HepG2 (cell line): ENCODE measurements around the gene ZNF451. TPM values are rescaled to one million over a fixed set of nuclear protein-coding genes. Genes with fewer than 3 reads are reported as not detected.

Experiments used
- ATAC-seq: fragments of 200-7000 bp; cut with Tn5 transposase; 3 replicates; pipeline ENCODE4 v1.9.1; 2020; ENCODE audit warnings: mild to moderate bottlenecking, moderate library complexity
- BruUV-seq: library from RNA; stranded (reverse); fragments of 400-500 nt; replicated peaks from 2 replicates; lab custom pipeline; 2021; lab: Mats Ljungman, UMichigan
- CTCF ChIA-PET: fragments of 300-600 bp; formaldehyde crosslinking; extraction: SDS; loops from one replicate; lab custom pipeline; 2021; ENCODE audit warnings: low total read pairs, inconsistent platforms, low intra/inter-chr PET ratio; lab: Yijun Ruan, JAX
- POLR2A ChIA-PET: fragments of 350-600 bp; sonication (Branson Sonifier 250); formaldehyde crosslinking; loops from one replicate; lab custom pipeline; 2020; ENCODE audit warnings: antibody characterized with exemption, inconsistent platforms; lab: Yijun Ruan, JAX
- DNase-seq: peaks from one replicate; pipeline ENCODE4 v3.0.0-alpha.2; 2015; ENCODE audit warnings: low spot score
- FAIRE-seq: peaks from 3 replicates; lab custom pipeline; 2011; peaks lifted over from hg19 to GRCh38; lab: Jason Lieb, UNC
- H2AFZ ChIP-seq: one replicate; pipeline ENCODE4 v1.6.1; 2011; ENCODE audit warnings: low read length, inconsistent platforms
- H3K27ac ChIP-seq: fragments of 300-600 bp; 3 replicates; pipeline ENCODE4 v1.8.0; 2011; ENCODE audit warnings: mixed run types, mild to moderate bottlenecking, mixed read lengths, low read length, inconsistent platforms; ENCODE audit not compliant: insufficient read depth; ENCODE audit errors: extremely low read length
- H3K27me3 ChIP-seq, 2 experiments: fragments of 200-600 bp in 1 of 2; 2 replicates in 1 of 2; 3 replicates in 1 of 2; pipeline versions ENCODE4 v1.6.0 to v1.8.0; 2011; ENCODE audit warnings: low read length in 2 of 2, mild to moderate bottlenecking in 2 of 2, moderate library complexity in 2 of 2, inconsistent platforms in 1 of 2; ENCODE audit not compliant: insufficient read depth in 2 of 2, control insufficient read depth in 1 of 2
- H3K36me3 ChIP-seq, 2 experiments: fragments of 200-600 bp in 1 of 2; replicated peaks in 1 of 2; 2 replicates in 1 of 2; 3 replicates in 1 of 2; pipeline versions ENCODE4 v1.5.1 to v1.8.0; 2011; ENCODE audit warnings: low read length in 2 of 2, inconsistent platforms in 1 of 2; ENCODE audit not compliant: insufficient read depth in 2 of 2, control insufficient read depth in 1 of 2
- H3K4me1 ChIP-seq: 2 replicates; pipeline ENCODE4 v1.5.1; 2012; ENCODE audit warnings: low read length, inconsistent platforms; ENCODE audit not compliant: insufficient read depth
- H3K4me2 ChIP-seq: 2 replicates; pipeline ENCODE4 v1.6.0; 2011; ENCODE audit warnings: low read depth, low read length, inconsistent platforms
- H3K4me3 ChIP-seq, 3 experiments: fragments of 200-600 bp in 1 of 3; sonication (generic), shearing (Covaris generic) in 1 of 3; replicated peaks in 1 of 3; 2 replicates each; pipeline ENCODE4 v1.5.1; 2011 to 2016; ENCODE audit warnings: low read length in 3 of 3, inconsistent platforms in 2 of 3, low read depth in 2 of 3, mild to moderate bottlenecking in 2 of 3, control low read depth in 1 of 3, mixed read lengths in 1 of 3; ENCODE audit not compliant: insufficient read depth in 1 of 3
- H3K79me2 ChIP-seq: one replicate; pipeline ENCODE4 v1.6.1; 2011; ENCODE audit warnings: low read length, inconsistent platforms; ENCODE audit not compliant: insufficient read depth
- H3K9ac ChIP-seq: 2 replicates; pipeline ENCODE4 v1.6.0; 2011; ENCODE audit warnings: mild to moderate bottlenecking, low read depth, low read length, inconsistent platforms; ENCODE audit not compliant: insufficient read depth
- H3K9me3 ChIP-seq: 2 replicates; pipeline ENCODE4 v1.5.1; 2012; ENCODE audit warnings: mild to moderate bottlenecking, low read length
- H4K20me1 ChIP-seq: 2 replicates; pipeline ENCODE4 v1.6.0; 2011; ENCODE audit warnings: inconsistent platforms, mild to moderate bottlenecking, low read length, moderate library complexity; ENCODE audit not compliant: insufficient read depth
- CEBPG ChIP-seq: IDR thresholded peaks from 2 replicates; pipeline ENCODE4 v1.6.1; 2016
- CSRNP1 ChIP-seq: sonication (generic); formaldehyde crosslinking; IDR thresholded peaks from 2 replicates; pipeline ENCODE4 v1.8.1; 2023; ENCODE audit warnings: mild to moderate bottlenecking, missing genetic modification reagents
- GZF1 ChIP-seq: sonication (generic); formaldehyde crosslinking; IDR thresholded peaks from 2 replicates; pipeline ENCODE4 v1.5.1; 2020; ENCODE audit warnings: mild to moderate bottlenecking, missing genetic modification reagents
- NBN ChIP-seq: fragments of 450-650 bp; conservative IDR thresholded peaks from 2 replicates; pipeline ENCODE4 v1.6.1; 2017
- NFATC3 ChIP-seq: sonication (generic); formaldehyde crosslinking; IDR thresholded peaks from 2 replicates; pipeline ENCODE4 v1.5.1; 2020; ENCODE audit warnings: mild to moderate bottlenecking, missing genetic modification reagents
- NONO ChIP-seq, 2 experiments: fragments of 450-650 bp in 1 of 2; sonication (generic) in 1 of 2; formaldehyde crosslinking in 1 of 2; IDR thresholded peaks in 1 of 2; conservative IDR thresholded peaks in 1 of 2; 2 replicates each; pipeline versions ENCODE4 v1.6.1 to v1.8.0; 2017 to 2022; ENCODE audit warnings: mild to moderate bottlenecking in 1 of 2, missing genetic modification reagents in 1 of 2, moderate library complexity in 1 of 2
- PCBP1 ChIP-seq: fragments of 200-400 bp; formaldehyde crosslinking; IDR thresholded peaks from 2 replicates; pipeline ENCODE4 v1.6.1; 2017; ENCODE audit warnings: mild to moderate bottlenecking, low read depth, low read length, borderline replicate concordance
- SMAD3 ChIP-seq: sonication (generic); formaldehyde crosslinking; IDR thresholded peaks from 2 replicates; pipeline ENCODE4 v1.4.0; 2020; ENCODE audit warnings: missing genetic modification reagents
- ZBTB4 ChIP-seq: sonication (generic); formaldehyde crosslinking; IDR thresholded peaks from 2 replicates; pipeline ENCODE4 v1.4.0; 2020; ENCODE audit warnings: missing genetic modification reagents, mild to moderate bottlenecking, borderline replicate concordance
- ZNF44 ChIP-seq: sonication (generic); formaldehyde crosslinking; IDR thresholded peaks from 2 replicates; pipeline ENCODE4 v1.5.1; 2020; ENCODE audit warnings: mild to moderate bottlenecking, missing genetic modification reagents
- ZNF784 ChIP-seq: sonication (generic); formaldehyde crosslinking; IDR thresholded peaks from 2 replicates; pipeline ENCODE4 v1.5.1; 2020; ENCODE audit warnings: missing genetic modification reagents, mild to moderate bottlenecking, borderline replicate concordance
- ZNF878 ChIP-seq: sonication (generic); formaldehyde crosslinking; IDR thresholded peaks from 2 replicates; pipeline ENCODE4 v1.8.1; 2023; ENCODE audit warnings: mild to moderate bottlenecking, missing genetic modification reagents, moderate library complexity
- in situ Hi-C: cut with HindIII; loops from 2 replicates; pipeline ENCODE4 v1.10.0; 2017; ENCODE audit warnings: low pct_unique_long_range_greater_than_20kb; ENCODE audit not compliant: extremely low pct_ligation_motif_present
- intact Hi-C: fragments of 100-400 bp; cut with micrococcal nuclease; formaldehyde crosslinking; loops from one replicate; pipeline ENCODE4 v1.10.0; 2022; ENCODE audit not compliant: unreplicated experiment
- polyA plus RNA-seq, 8 experiments: library from polyadenylated mRNA; depleted of rRNA in 3 of 8; stranded (reverse) in 7 of 8; unstranded in 1 of 8; fragments of >200 nt; fragmentation: Illumina TruSeq in 4 of 8; extraction: Trizol in 4 of 8; gene quantifications; 2 replicates each; pipeline versions ENCODE4 v1.2.1 to v1.2.3, GENCODE V29; 2011 to 2016; ENCODE audit warnings: low read depth in 4 of 8, missing spikeins in 1 of 8, mixed read lengths in 1 of 8; ENCODE audit not compliant: insufficient read depth in 1 of 8
- total RNA-seq, 5 experiments: library from RNA; depleted of rRNA; stranded (reverse); fragments of >200 nt; fragmentation: Illumina TruSeq; extraction: Trizol; gene quantifications; 2 replicates each; pipeline ENCODE4 v1.2.3, GENCODE V29; 2016; ENCODE audit warnings: low read depth in 1 of 5
- TF ChIP-seq, protein P1 (sequence below): sonication (generic); formaldehyde crosslinking; IDR thresholded peaks from 2 replicates; pipeline ENCODE4 v1.4.0; 2020; ENCODE audit warnings: mild to moderate bottlenecking, missing genetic modification reagents
- TF ChIP-seq, protein P2 (sequence below): IDR thresholded peaks from 2 replicates; pipeline ENCODE4 v1.6.1; 2018; ENCODE audit warnings: missing genetic modification reagents, mild to moderate bottlenecking, missing compliant biosample characterization

The ZNF451 gene
- total and polyA plus RNA-seq, 2 of the 13 experiments (the other 11 are each of a cell fraction or from before 2014, with no cell fraction given) = 32.1 to 65.7 TPM

GRCh38 chr6:57207872-57208271 is 117.9 kb downstream of the ZNF451 start (continued):
- TF ChIP-seq, protein P1, sequence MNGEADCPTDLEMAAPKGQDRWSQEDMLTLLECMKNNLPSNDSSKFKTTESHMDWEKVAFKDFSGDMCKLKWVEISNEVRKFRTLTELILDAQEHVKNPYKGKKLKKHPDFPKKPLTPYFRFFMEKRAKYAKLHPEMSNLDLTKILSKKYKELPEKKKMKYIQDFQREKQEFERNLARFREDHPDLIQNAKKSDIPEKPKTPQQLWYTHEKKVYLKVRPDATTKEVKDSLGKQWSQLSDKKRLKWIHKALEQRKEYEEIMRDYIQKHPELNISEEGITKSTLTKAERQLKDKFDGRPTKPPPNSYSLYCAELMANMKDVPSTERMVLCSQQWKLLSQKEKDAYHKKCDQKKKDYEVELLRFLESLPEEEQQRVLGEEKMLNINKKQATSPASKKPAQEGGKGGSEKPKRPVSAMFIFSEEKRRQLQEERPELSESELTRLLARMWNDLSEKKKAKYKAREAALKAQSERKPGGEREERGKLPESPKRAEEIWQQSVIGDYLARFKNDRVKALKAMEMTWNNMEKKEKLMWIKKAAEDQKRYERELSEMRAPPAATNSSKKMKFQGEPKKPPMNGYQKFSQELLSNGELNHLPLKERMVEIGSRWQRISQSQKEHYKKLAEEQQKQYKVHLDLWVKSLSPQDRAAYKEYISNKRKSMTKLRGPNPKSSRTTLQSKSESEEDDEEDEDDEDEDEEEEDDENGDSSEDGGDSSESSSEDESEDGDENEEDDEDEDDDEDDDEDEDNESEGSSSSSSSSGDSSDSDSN (CRISPR knock-in tag) = no peak
- TF ChIP-seq SMAD3 (CRISPR knock-in tag) (no peak), ZNF878 (CRISPR knock-in tag) (no peak), ZNF784 (CRISPR knock-in tag) (no peak), NFATC3 (CRISPR knock-in tag) (no peak), PCBP1 (no peak)

DNA sequence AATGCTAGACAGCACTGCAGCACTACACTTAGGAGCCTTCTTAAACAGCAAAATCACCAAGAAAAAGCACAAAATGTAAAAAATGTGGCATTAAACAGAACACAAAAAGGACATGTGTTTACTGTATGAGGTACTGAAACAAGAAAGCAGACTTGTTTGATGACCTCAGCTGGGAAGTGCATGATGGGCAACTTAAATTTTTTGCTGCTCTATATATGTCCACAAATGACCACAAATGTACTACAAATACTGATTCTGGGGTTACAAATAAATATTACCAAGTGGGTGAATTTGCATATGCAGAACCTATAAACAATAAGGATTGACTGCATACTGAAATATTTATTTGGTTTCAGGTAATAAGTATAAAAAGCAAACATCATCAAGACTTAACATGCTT is 119.0 kb downstream of the ZNF451 start:
- H3K79me2 ChIP-seq = peaks cover 2% of the 10 kb centered on the region
- TF ChIP-seq GZF1 (CRISPR knock-in tag) (no peak), CEBPG (CRISPR knock-in tag) (no peak), NBN (no peak), CSRNP1 (no peak), ZBTB4 (CRISPR knock-in tag) (no peak), ZNF44 (CRISPR knock-in tag) (no peak), NONO (IDR thresholded peaks at IDR 0.05) (no peak), NONO (CRISPR knock-in tag; conservative IDR thresholded peaks at IDR 0.05) (no peak)
- TF ChIP-seq, protein P2, sequence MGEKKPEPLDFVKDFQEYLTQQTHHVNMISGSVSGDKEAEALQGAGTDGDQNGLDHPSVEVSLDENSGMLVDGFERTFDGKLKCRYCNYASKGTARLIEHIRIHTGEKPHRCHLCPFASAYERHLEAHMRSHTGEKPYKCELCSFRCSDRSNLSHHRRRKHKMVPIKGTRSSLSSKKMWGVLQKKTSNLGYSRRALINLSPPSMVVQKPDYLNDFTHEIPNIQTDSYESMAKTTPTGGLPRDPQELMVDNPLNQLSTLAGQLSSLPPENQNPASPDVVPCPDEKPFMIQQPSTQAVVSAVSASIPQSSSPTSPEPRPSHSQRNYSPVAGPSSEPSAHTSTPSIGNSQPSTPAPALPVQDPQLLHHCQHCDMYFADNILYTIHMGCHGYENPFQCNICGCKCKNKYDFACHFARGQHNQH (CRISPR knock-in tag) = no peak

More for the DNA sequence above, 119.0 kb downstream of the ZNF451 start:
- Histone ChIP-seq H3K9ac (no peak overlapping the region), H3K36me3 (no peaks in the 10 kb centered on the region; a peak in 1 of 5 replicates), H3K4me1 (0 out of 2 replicates have a peak, but pooled peaks cover 9% of the 10 kb centered on the region), H3K4me2 (no peak overlapping the region), H3K27me3 (no peaks in the 10 kb centered on the region), H4K20me1 (no peaks in the 10 kb centered on the region), H3K4me3 (no peak overlapping the region), H2AFZ (no peak overlapping the region), H3K9me3 (no peaks in the 10 kb centered on the region), H3K27ac (no peak overlapping the region)
- POLR2A ChIA-PET = no interaction called here
- FAIRE-seq (no peak), DNase-seq (no peak), ATAC-seq (no peak)
- no TSS peak for BruUV-seq
- intact Hi-C loops = no loop called here
- in situ Hi-C loops = no loop called here
- CTCF ChIA-PET = no interaction called here
